Endodermal cell (in vitro differentiated cells): ENCODE results near the gene FBN2. TPM values are rescaled to one million over a fixed set of nuclear protein-coding genes. Genes with fewer than 3 reads are reported as not detected.

Source experiments
- DNase-seq: peaks from one replicate; pipeline ENCODE4 v3.0.0-alpha.2; 2017
- H3K27ac ChIP-seq: 2 replicates; pipeline ENCODE4 v1.5.1; 2013; ENCODE audit warnings: mild to moderate bottlenecking, low read depth, low read length, moderate library complexity
- H3K27me3 ChIP-seq: 2 replicates; pipeline ENCODE4 v1.6.1; 2013; ENCODE audit warnings: mild to moderate bottlenecking, low read length, moderate library complexity; ENCODE audit not compliant: insufficient read depth, control insufficient read depth, poor library complexity, severe bottlenecking
- H3K36me3 ChIP-seq: 2 replicates; pipeline ENCODE4 v1.7.0; 2013; ENCODE audit warnings: mild to moderate bottlenecking, low read length, moderate library complexity; ENCODE audit not compliant: control insufficient read depth, insufficient read depth
- H3K4me1 ChIP-seq: one replicate; pipeline ENCODE4 v1.7.0; 2013; ENCODE audit warnings: low read length; ENCODE audit not compliant: control insufficient read depth, insufficient read depth
- H3K4me3 ChIP-seq: 2 replicates; pipeline ENCODE4 v1.5.1; 2013; ENCODE audit warnings: mild to moderate bottlenecking, low read length, moderate library complexity
- H3K9ac ChIP-seq: 2 replicates; pipeline ENCODE4 v1.6.1; 2013; ENCODE audit warnings: mild to moderate bottlenecking, low read length, moderate library complexity; ENCODE audit not compliant: poor library complexity, severe bottlenecking; ENCODE audit errors: extremely low read depth
- H3K9me3 ChIP-seq: 2 replicates; pipeline ENCODE4 v1.6.1; 2013; ENCODE audit warnings: mild to moderate bottlenecking, low read length, moderate library complexity; ENCODE audit not compliant: control insufficient read depth
- H3K27ac Mint-ChIP-seq: 2 replicates; pipeline ENCODE4 v1.8.0; 2020; ENCODE audit warnings: mixed read lengths
- H3K27me3 Mint-ChIP-seq: 2 replicates; pipeline ENCODE4 v1.8.0; 2021; ENCODE audit warnings: mild to moderate bottlenecking, mixed read lengths; ENCODE audit not compliant: insufficient read depth
- H3K36me3 Mint-ChIP-seq: 2 replicates; pipeline ENCODE4 v1.8.0; 2020; ENCODE audit warnings: low read depth, mixed read lengths
- H3K4me1 Mint-ChIP-seq: 2 replicates; pipeline ENCODE4 v1.8.0; 2020; ENCODE audit warnings: mixed read lengths
- H3K4me3 Mint-ChIP-seq: 2 replicates; pipeline ENCODE4 v1.8.0; 2020; ENCODE audit warnings: mild to moderate bottlenecking, moderate library complexity, mixed read lengths
- H3K9me3 Mint-ChIP-seq: 2 replicates; pipeline ENCODE4 v1.8.0; 2020; ENCODE audit warnings: mild to moderate bottlenecking, mixed read lengths
- CTCF ChIP-seq: fragments of 200-600 bp; sonication (generic); conservative IDR thresholded peaks from 2 replicates; pipeline ENCODE4 v1.5.0; 2021; ENCODE audit warnings: antibody characterized with exemption, mild to moderate bottlenecking
- WGBS, 2 experiments: methylation state at CpG; one replicate each; pipeline versions ENCODE4 v1.1.5 to v1.1.7; 2013; ENCODE audit warnings: missing lambda C conversion rate in 2 of 2, mixed read lengths in 1 of 2; ENCODE audit not compliant: insufficient coverage in 1 of 2, insufficient read length in 1 of 2; 5-methylcytosine and 5-hydroxymethylcytosine counted together
- total RNA-seq, 2 donors: library from RNA; stranded (reverse); fragmentation: NEBNext Ultra II Directional in 1 of 2; extraction: Animal tissue kit (Norgen Biotek cat#: 25700) in 1 of 2; gene quantifications; 2 replicates in 1 of 2; 3 replicates in 1 of 2; pipeline ENCODE4 v1.2.1, GENCODE V29; 2021

Gene FBN2
- total RNA-seq, 2 donors from 2014 or later, result 131 to 212 TPM

- no peak overlapping the region for H3K27ac ChIP-seq
Observed at GRCh38 chr5:128409166-128409800, 128.8 kb downstream of the FBN2 start.

DNA sequence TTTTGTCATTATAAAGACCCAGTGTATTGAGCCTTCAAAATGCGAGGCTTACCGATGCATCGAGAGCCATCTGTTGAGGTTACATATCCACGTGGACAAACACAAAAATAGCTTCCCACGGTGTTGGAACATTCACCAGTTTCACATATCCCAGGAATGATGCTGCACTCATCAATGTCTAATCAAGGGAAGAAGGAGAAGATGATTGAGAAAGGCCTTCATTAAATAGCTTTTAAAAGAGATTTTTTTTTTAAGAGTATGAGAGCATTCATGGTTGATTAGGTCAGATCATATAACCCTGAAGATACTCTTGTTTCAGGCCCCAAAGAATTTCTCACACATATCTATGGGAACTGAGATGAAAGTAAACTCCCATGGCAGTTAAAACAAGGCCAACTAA is 129.4 kb downstream of the FBN2 start:
- H3K36me3 ChIP-seq, result peaks cover 25% of the 10 kb centered on the region
- TF ChIP-seq CTCF, result no peak
- 91 to 100% methylated on average over 5 of the region's 5 CpGs for WGBS, 2 experiments
- peaks cover 6% of the 10 kb centered on the region for H3K4me1 ChIP-seq
- no peaks in the 10 kb centered on the region for H3K27me3 Mint-ChIP-seq
- H3K27ac ChIP-seq, result no peak overlapping the region
- H3K9me3 ChIP-seq, result no peaks in the 10 kb centered on the region
- DNase-seq, result no peak
- no peak overlapping the region for H3K4me3 Mint-ChIP-seq
- no peak overlapping the region for H3K9ac ChIP-seq
- no peaks in the 10 kb centered on the region for H3K9me3 Mint-ChIP-seq
- peaks cover 29% of the 10 kb centered on the region for H3K4me1 Mint-ChIP-seq
- peaks cover 44% of the 10 kb centered on the region for H3K36me3 Mint-ChIP-seq
- no peaks in the 10 kb centered on the region for H3K27me3 ChIP-seq
- H3K4me3 ChIP-seq, result no peak overlapping the region
- no peak overlapping the region for H3K27ac Mint-ChIP-seq

More at GRCh38 chr5:128409166-128409800, 128.8 kb downstream of the FBN2 start:
- Histone ChIP-seq H3K4me1 (peaks cover 3% of the 10 kb centered on the region), H3K9me3 (peaks cover 5% of the 10 kb centered on the region), H3K9ac (no peak overlapping the region), H3K4me3 (no peak overlapping the region), H3K27me3 (no peaks in the 10 kb centered on the region), H3K36me3 (peaks cover 25% of the 10 kb centered on the region)
- Mint-ChIP-seq H3K27ac (peak overlapping the region; percentile 39), H3K36me3 (peaks cover 42% of the 10 kb centered on the region), H3K4me3 (no peak overlapping the region), H3K27me3 (no peaks in the 10 kb centered on the region), H3K9me3 (peaks cover 3% of the 10 kb centered on the region), H3K4me1 (peaks cover 23% of the 10 kb centered on the region)
- DNase-seq, result no peak
- no peak for TF ChIP-seq CTCF

DNA sequence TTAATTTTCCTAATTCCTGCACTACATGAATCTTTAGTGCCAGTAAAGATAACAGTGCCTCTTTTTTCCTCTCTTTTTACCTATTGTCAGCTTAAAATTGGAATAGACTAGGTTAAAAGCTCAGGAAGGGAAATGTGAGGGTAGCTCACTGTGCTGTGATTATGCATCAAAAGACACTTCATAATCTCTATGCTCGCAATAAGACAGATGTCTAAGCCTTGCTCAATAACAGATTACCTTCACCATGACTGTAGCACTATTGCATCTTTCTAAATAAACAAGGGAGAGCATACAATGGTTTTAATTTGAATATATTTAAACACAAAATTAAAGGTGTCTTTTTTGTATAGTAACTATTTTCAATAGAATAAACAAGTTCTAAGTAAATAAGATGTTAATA is 130.1 kb downstream of the FBN2 start:
- Mint-ChIP-seq H3K9me3 (no peaks in the 10 kb centered on the region), H3K27ac (no peak overlapping the region), H3K27me3 (no peaks in the 10 kb centered on the region), H3K4me3 (no peak overlapping the region), H3K36me3 (peaks cover 44% of the 10 kb centered on the region), H3K4me1 (peaks cover 35% of the 10 kb centered on the region)
- Histone ChIP-seq H3K4me1 (peaks cover 11% of the 10 kb centered on the region), H3K27ac (no peak overlapping the region), H3K36me3 (peaks cover 25% of the 10 kb centered on the region), H3K9me3 (no peaks in the 10 kb centered on the region), H3K27me3 (no peaks in the 10 kb centered on the region), H3K9ac (no peak overlapping the region), H3K4me3 (no peak overlapping the region)
- 94 to 100% methylated on average over 1 of the region's 1 CpG for WGBS, 2 experiments
- TF ChIP-seq CTCF, result no peak
- DNase-seq, result no peak
